Measurements from ENCODE around the gene HRC. TPM values are rescaled to one million over a fixed set of nuclear protein-coding genes. Genes with fewer than 3 reads are reported as not detected.
"Not testable (repeated sequence)": the region's sequence is repeated elsewhere in the genome, so short reads cannot be mapped to it uniquely, and the experiment has no call there.

HRC gene
- total RNA-seq, 4 donors from 2014 or later, result 0.47 to 1.0 (median 0.53) TPM; not detected in 1

GRCh38 chr19:49182848-49183375 is 27.7 kb upstream of the HRC start:
- TF ChIP-seq POLR2A (IDR thresholded peaks at IDR 0.05), result no peak
- no peak for TF ChIP-seq CTCF (IDR thresholded peaks at IDR 0.05)
- no peak for TF ChIP-seq POLR2AphosphoS5 (IDR thresholded peaks at IDR 0.05)
- no peak for TF ChIP-seq EP300 (IDR thresholded peaks at IDR 0.05)

GRCh38 chr19:49182010-49182847 is 27.0 kb upstream of the HRC start:
- H3K27ac ChIP-seq; H3K4me1 ChIP-seq; H3K9me3 ChIP-seq; H3K4me3 ChIP-seq; H3K27me3 ChIP-seq; DNase-seq (ENCODE audit: low spot score in 2 of 2): not testable (repeated sequence)
- 85% methylated on average over 18 of the region's 20 CpGs for WGBS
- H3K36me3 ChIP-seq, result peaks cover 62% of the 10 kb centered on the region

More at GRCh38 chr19:49182848-49183375, 27.7 kb upstream of the HRC start:
- H3K4me3 ChIP-seq, result no peak overlapping the region
- 84% methylated on average over 16 of the region's 26 CpGs for WGBS
- no peaks in the 10 kb centered on the region for H3K9me3 ChIP-seq
- no peak overlapping the region for H3K27ac ChIP-seq
- H3K36me3 ChIP-seq, result peaks cover 68% of the 10 kb centered on the region
- no peaks in the 10 kb centered on the region for H3K27me3 ChIP-seq
- no peaks in the 10 kb centered on the region for H3K4me1 ChIP-seq
- no peak for DNase-seq (ENCODE audit: low spot score in 2 of 2)

- WGBS, result 95% methylated on average over 4 of the region's 4 CpGs
- H3K9me3 ChIP-seq, result no peaks in the 10 kb centered on the region
- no peak overlapping the region for H3K27ac ChIP-seq
- no peaks in the 10 kb centered on the region for H3K4me1 ChIP-seq
- DNase-seq (ENCODE audit: low spot score in 2 of 2), result no peak
- H3K4me3 ChIP-seq, result no peak overlapping the region
- peaks cover 52% of the 10 kb centered on the region for H3K36me3 ChIP-seq
- no peaks in the 10 kb centered on the region for H3K27me3 ChIP-seq
- TF ChIP-seq POLR2AphosphoS5 (IDR thresholded peaks at IDR 0.05) (no peak), POLR2A (IDR thresholded peaks at IDR 0.05) (no peak), CTCF (IDR thresholded peaks at IDR 0.05) (no peak), EP300 (IDR thresholded peaks at IDR 0.05) (no peak)
These were observed 25.5 kb upstream of the HRC start for GRCh38 chr19:49180659-49181058.

- Histone ChIP-seq H3K4me3 (no peak overlapping the region), H3K4me1 (no peaks in the 10 kb centered on the region), H3K36me3 (peaks cover 72% of the 10 kb centered on the region), H3K27me3 (no peaks in the 10 kb centered on the region), H3K9me3 (no peaks in the 10 kb centered on the region), H3K27ac (no peak overlapping the region)
- DNase-seq (ENCODE audit: low spot score in 2 of 2), result no peak
- 96% methylated on average over 2 of the region's 2 CpGs for WGBS
- TF ChIP-seq EP300 (IDR thresholded peaks at IDR 0.05), result no peak
- TF ChIP-seq POLR2A (IDR thresholded peaks at IDR 0.05), result no peak
- TF ChIP-seq CTCF (IDR thresholded peaks at IDR 0.05), result no peak
- no peak for TF ChIP-seq POLR2AphosphoS5 (IDR thresholded peaks at IDR 0.05)
These were observed 18.0 kb upstream of the HRC start for GRCh38 chr19:49173198-49173597.

GRCh38 chr19:49168421-49168820 is 13.2 kb upstream of the HRC start:
- no peak for TF ChIP-seq CTCF (IDR thresholded peaks at IDR 0.05)
- TF ChIP-seq POLR2AphosphoS5 (IDR thresholded peaks at IDR 0.05), result no peak
- no peak for TF ChIP-seq EP300 (IDR thresholded peaks at IDR 0.05)
- no peak for TF ChIP-seq POLR2A (IDR thresholded peaks at IDR 0.05)
- peaks cover 17% of the 10 kb centered on the region for H3K4me1 ChIP-seq
- WGBS, result 92% methylated on average over 10 of the region's 23 CpGs
- no peaks in the 10 kb centered on the region for H3K9me3 ChIP-seq
- no peak for DNase-seq (ENCODE audit: low spot score in 2 of 2)
- H3K27ac ChIP-seq, result no peak overlapping the region
- H3K27me3 ChIP-seq, result no peaks in the 10 kb centered on the region
- no peak overlapping the region for H3K4me3 ChIP-seq
- peaks cover 57% of the 10 kb centered on the region for H3K36me3 ChIP-seq

Measured in suprapubic skin (tissue), 4 donors.